ENCODE measurements around the gene XPR1. TPM values are rescaled to one million over a fixed set of nuclear protein-coding genes. Genes with fewer than 3 reads are reported as not detected.

Gene XPR1
- polyA plus RNA-seq, 1 donor (not counting 4 experiments of a cell fraction or from before 2014, with no cell fraction given) = 40.0 TPM

- H4K20me1 ChIP-seq (ENCODE audit: control insufficient read depth, extremely low read depth, insufficient read depth, low read length) = no peaks in the 10 kb centered on the region
- H3K9me3 ChIP-seq (ENCODE audit: control insufficient read depth, low read depth, low read length) = no peaks in the 10 kb centered on the region
- H3K4me2 ChIP-seq (ENCODE audit: control insufficient read depth, extremely low read depth, insufficient read depth, low read depth, low read length) = no peak overlapping the region
- no peak overlapping the region for H3K27ac ChIP-seq (ENCODE audit: control insufficient read depth, insufficient read depth, low read length)
- H3K79me2 ChIP-seq (ENCODE audit: control insufficient read depth, insufficient read depth, low read length) = no peaks in the 10 kb centered on the region
- DNase-seq (ENCODE audit: low read depth, low spot score) (no peak), FAIRE-seq (no peak)
- no peak for TF ChIP-seq EZH2 (IDR thresholded peaks at IDR 0.05; ENCODE audit: low read length)
- TF ChIP-seq, protein P1, sequence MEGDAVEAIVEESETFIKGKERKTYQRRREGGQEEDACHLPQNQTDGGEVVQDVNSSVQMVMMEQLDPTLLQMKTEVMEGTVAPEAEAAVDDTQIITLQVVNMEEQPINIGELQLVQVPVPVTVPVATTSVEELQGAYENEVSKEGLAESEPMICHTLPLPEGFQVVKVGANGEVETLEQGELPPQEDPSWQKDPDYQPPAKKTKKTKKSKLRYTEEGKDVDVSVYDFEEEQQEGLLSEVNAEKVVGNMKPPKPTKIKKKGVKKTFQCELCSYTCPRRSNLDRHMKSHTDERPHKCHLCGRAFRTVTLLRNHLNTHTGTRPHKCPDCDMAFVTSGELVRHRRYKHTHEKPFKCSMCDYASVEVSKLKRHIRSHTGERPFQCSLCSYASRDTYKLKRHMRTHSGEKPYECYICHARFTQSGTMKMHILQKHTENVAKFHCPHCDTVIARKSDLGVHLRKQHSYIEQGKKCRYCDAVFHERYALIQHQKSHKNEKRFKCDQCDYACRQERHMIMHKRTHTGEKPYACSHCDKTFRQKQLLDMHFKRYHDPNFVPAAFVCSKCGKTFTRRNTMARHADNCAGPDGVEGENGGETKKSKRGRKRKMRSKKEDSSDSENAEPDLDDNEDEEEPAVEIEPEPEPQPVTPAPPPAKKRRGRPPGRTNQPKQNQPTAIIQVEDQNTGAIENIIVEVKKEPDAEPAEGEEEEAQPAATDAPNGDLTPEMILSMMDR (optimal IDR thresholded peaks at IDR 0.05 in 1 of 3, IDR thresholded peaks at IDR 0.05 in 1 of 3, conservative IDR thresholded peaks at IDR 0.05 in 1 of 3; ENCODE audit: extremely low read depth in 1 of 3, insufficient read depth in 2 of 3, low read length in 3 of 3) = no peak
- no peaks in the 10 kb centered on the region for H3K9me1 ChIP-seq (ENCODE audit: control insufficient read depth, extremely low read depth, insufficient read depth, low read length)
- no peaks in the 10 kb centered on the region for H3K36me3 ChIP-seq (ENCODE audit: control insufficient read depth in 2 of 2, extremely low read depth in 1 of 2, insufficient read depth in 2 of 2, low read length in 2 of 2)
- no peak overlapping the region for H3K9ac ChIP-seq (ENCODE audit: control insufficient read depth, extremely low read depth, insufficient read depth, low read length)
- no peaks in the 10 kb centered on the region for H3K27me3 ChIP-seq (ENCODE audit: control insufficient read depth, extremely low read depth, insufficient read depth, low read length)
- H3K4me1 ChIP-seq (ENCODE audit: control insufficient read depth, extremely low read depth, insufficient read depth, low read length) = no peaks in the 10 kb centered on the region
- no peak overlapping the region for H2AFZ ChIP-seq (ENCODE audit: control insufficient read depth, low read length)
- H3K4me3 ChIP-seq (ENCODE audit: control insufficient read depth in 2 of 3, extremely low read depth in 1 of 3, insufficient read depth in 2 of 3, low read depth in 1 of 3, low read length in 3 of 3) = no peak overlapping the region
- dilution Hi-C loops (cut with MboI; ENCODE audit: extremely low pct_ligation_motif_present, low sequenced_read_pairs) = no loop called here
Measured at GRCh38 chr1:180836449-180836848, 204.6 kb downstream of the XPR1 start.

GRCh38 chr1:180837020-180837419 lies 205.2 kb downstream of the XPR1 start:
- Histone ChIP-seq H3K4me2 (ENCODE audit: control insufficient read depth, extremely low read depth, insufficient read depth, low read depth, low read length) (no peak overlapping the region), H3K27me3 (ENCODE audit: control insufficient read depth, extremely low read depth, insufficient read depth, low read length) (no peaks in the 10 kb centered on the region), H2AFZ (ENCODE audit: control insufficient read depth, low read length) (no peak overlapping the region), H3K4me3 (ENCODE audit: control insufficient read depth in 2 of 3, extremely low read depth in 1 of 3, insufficient read depth in 2 of 3, low read depth in 1 of 3, low read length in 3 of 3) (no peak overlapping the region), H3K36me3 (ENCODE audit: control insufficient read depth in 2 of 2, extremely low read depth in 1 of 2, insufficient read depth in 2 of 2, low read length in 2 of 2) (no peaks in the 10 kb centered on the region), H3K27ac (ENCODE audit: control insufficient read depth, insufficient read depth, low read length) (no peak overlapping the region), H4K20me1 (ENCODE audit: control insufficient read depth, extremely low read depth, insufficient read depth, low read length) (no peaks in the 10 kb centered on the region), H3K9me1 (ENCODE audit: control insufficient read depth, extremely low read depth, insufficient read depth, low read length) (no peaks in the 10 kb centered on the region), H3K9me3 (ENCODE audit: control insufficient read depth, low read depth, low read length) (no peaks in the 10 kb centered on the region), H3K4me1 (ENCODE audit: control insufficient read depth, extremely low read depth, insufficient read depth, low read length) (no peaks in the 10 kb centered on the region), H3K9ac (ENCODE audit: control insufficient read depth, extremely low read depth, insufficient read depth, low read length) (no peak overlapping the region), H3K79me2 (ENCODE audit: control insufficient read depth, insufficient read depth, low read length) (no peaks in the 10 kb centered on the region)
- DNase-seq (ENCODE audit: low read depth, low spot score) = no peak
- dilution Hi-C loops (cut with MboI; ENCODE audit: extremely low pct_ligation_motif_present, low sequenced_read_pairs) = no loop called here
- FAIRE-seq = no peak
- TF ChIP-seq EZH2 (IDR thresholded peaks at IDR 0.05; ENCODE audit: low read length) = no peak
- TF ChIP-seq, protein P1 (optimal IDR thresholded peaks at IDR 0.05 in 1 of 3, IDR thresholded peaks at IDR 0.05 in 1 of 3, conservative IDR thresholded peaks at IDR 0.05 in 1 of 3; ENCODE audit: extremely low read depth in 1 of 3, insufficient read depth in 2 of 3, low read length in 3 of 3) = no peak

Measured in keratinocyte (primary cell).